ENCODE results near the gene TEAD1. TPM values are rescaled to one million over a fixed set of nuclear protein-coding genes. Genes with fewer than 3 reads are reported as not detected.
A peak's percentile ranks its signal among the peaks of the same experiment; 100 is the strongest.

The TEAD1 gene
- total RNA-seq, 4 donors from 2014 or later: 127 to 165 (median 140) TPM

GRCh38 chr11:12832480-12833224 is 158.4 kb downstream of the TEAD1 start:
- peaks cover 0 to 48% (median 26%) of the 10 kb centered on the region in 4 donors for H3K4me1 ChIP-seq

GRCh38 chr11:12834166-12834565 is 159.9 kb downstream of the TEAD1 start:
- H3K4me1 ChIP-seq: peaks cover 0 to 49% (median 23%) of the 10 kb centered on the region in 4 donors
- TF ChIP-seq POLR2A (IDR thresholded peaks at IDR 0.05): no peak
- no peak for TF ChIP-seq EP300 (IDR thresholded peaks at IDR 0.05)
- no peak for TF ChIP-seq CTCF (IDR thresholded peaks at IDR 0.05)
- H3K27ac ChIP-seq: peak overlapping the region in 1 of 4 donors; percentile 46
- 84 to 87% methylated on average over 2 of the region's 2 CpGs for WGBS, 2 donors
- H3K36me3 ChIP-seq: no peaks in the 10 kb centered on the region
- no peak for DNase-seq (ENCODE audit: low spot score in 2 of 2)
- no peak overlapping the region for H3K4me3 ChIP-seq
- H3K27me3 ChIP-seq: no peaks in the 10 kb centered on the region
- H3K9me3 ChIP-seq: no peaks in the 10 kb centered on the region

More at GRCh38 chr11:12832480-12833224, 158.4 kb downstream of the TEAD1 start:
- Histone ChIP-seq H3K27ac (peak overlapping the region; percentile 3 to 76 (median 48)), H3K36me3 (no peaks in the 10 kb centered on the region), H3K9me3 (no peaks in the 10 kb centered on the region), H3K27me3 (no peaks in the 10 kb centered on the region), H3K4me3 (no peak overlapping the region)
- DNase-seq (ENCODE audit: low spot score in 2 of 2): no peak
- 24 to 31% methylated on average over 2 of the region's 2 CpGs for WGBS, 2 donors
- TF ChIP-seq POLR2A (IDR thresholded peaks at IDR 0.05) (no peak), CTCF (IDR thresholded peaks at IDR 0.05) (no peak), EP300 (IDR thresholded peaks at IDR 0.05) (no peak)

GRCh38 chr11:12834630-12835029 is 160.4 kb downstream of the TEAD1 start:
- peaks cover 0 to 49% (median 18%) of the 10 kb centered on the region in 4 donors for H3K4me1 ChIP-seq
- H3K27me3 ChIP-seq: no peaks in the 10 kb centered on the region
- 88 to 97% methylated on average over 1 of the region's 1 CpG for WGBS, 2 donors
- H3K4me3 ChIP-seq: no peak overlapping the region
- TF ChIP-seq CTCF (IDR thresholded peaks at IDR 0.05) (no peak), EP300 (IDR thresholded peaks at IDR 0.05) (no peak), POLR2A (IDR thresholded peaks at IDR 0.05) (no peak)
- H3K36me3 ChIP-seq: no peaks in the 10 kb centered on the region
- H3K9me3 ChIP-seq: no peaks in the 10 kb centered on the region
- peak overlapping the region in 1 of 4 donors; percentile 46 for H3K27ac ChIP-seq
- no peak for DNase-seq (ENCODE audit: low spot score in 2 of 2)

GRCh38 chr11:12835286-12835685 is 161.1 kb downstream of the TEAD1 start:
- Histone ChIP-seq H3K4me3 (no peak overlapping the region), H3K27me3 (no peaks in the 10 kb centered on the region), H3K9me3 (no peaks in the 10 kb centered on the region), H3K27ac (no peak overlapping the region), H3K36me3 (no peaks in the 10 kb centered on the region), H3K4me1 (peaks cover 0 to 45% (median 14%) of the 10 kb centered on the region in 4 donors)
- DNase-seq (ENCODE audit: low spot score in 2 of 2): no peak
- 90 to 92% methylated on average over 11 of the region's 11 CpGs for WGBS, 2 donors
- TF ChIP-seq EP300 (IDR thresholded peaks at IDR 0.05) (no peak), POLR2A (IDR thresholded peaks at IDR 0.05) (no peak), CTCF (IDR thresholded peaks at IDR 0.05) (no peak)

- Histone ChIP-seq H3K27me3 (no peaks in the 10 kb centered on the region), H3K4me3 (peak overlapping the region in 1 of 4 donors; percentile 20), H3K9me3 (no peaks in the 10 kb centered on the region), H3K4me1 (peaks cover 0 to 53% (median 27%) of the 10 kb centered on the region in 4 donors), H3K27ac (peak overlapping the region in 3 of 4 donors; percentile 29 to 79 (median 63)), H3K36me3 (no peaks in the 10 kb centered on the region)
- DNase-seq (ENCODE audit: low spot score in 2 of 2): no peak
- TF ChIP-seq POLR2A (IDR thresholded peaks at IDR 0.05) (no peak), EP300 (IDR thresholded peaks at IDR 0.05) (peak in 1 of 2 donors; percentile 20), CTCF (IDR thresholded peaks at IDR 0.05) (no peak)
- WGBS, 2 donors: 30 to 32% methylated on average over 6 of the region's 6 CpGs
Observed at GRCh38 chr11:12838463-12839123, 164.4 kb downstream of the TEAD1 start.

Measured in tibial nerve (tissue), 4 donors.